Mesothelial cell of epicardium (in vitro differentiated cells): ENCODE data around the gene TBX21. TPM values are rescaled to one million over a fixed set of nuclear protein-coding genes. Genes with fewer than 3 reads are reported as not detected.

Experiments
- DNase-seq, 2 experiments: peaks; one replicate each; pipeline ENCODE4 v3.0.0; 2021; ENCODE audit warnings: low spot score in 2 of 2; ENCODE audit not compliant: unreplicated experiment in 2 of 2
- H3K27ac Mint-ChIP-seq: 2 replicates; pipeline ENCODE4 v1.8.0; 2021; ENCODE audit warnings: mixed read lengths
- H3K27me3 Mint-ChIP-seq: 2 replicates; pipeline ENCODE4 v1.8.0; 2021; ENCODE audit warnings: low read depth, mixed read lengths
- H3K36me3 Mint-ChIP-seq: 2 replicates; pipeline ENCODE4 v1.8.0; 2021; ENCODE audit warnings: mixed read lengths
- H3K4me1 Mint-ChIP-seq: 2 replicates; pipeline ENCODE4 v1.8.0; 2021; ENCODE audit warnings: mixed read lengths
- H3K4me3 Mint-ChIP-seq: 2 replicates; pipeline ENCODE4 v1.8.0; 2021; ENCODE audit warnings: mild to moderate bottlenecking, moderate library complexity, mixed read lengths
- H3K9me3 Mint-ChIP-seq: 2 replicates; pipeline ENCODE4 v1.8.0; 2021; ENCODE audit warnings: mixed read lengths
- total RNA-seq: library from RNA; stranded (reverse); gene quantifications from 3 replicates; pipeline ENCODE4 v1.2.1, GENCODE V29; 2021
- TF ChIP-seq, protein P1 (sequence below): fragments of 200-600 bp; sonication (generic); IDR thresholded peaks from one replicate; pipeline ENCODE4 v1.5.0; 2021; ENCODE audit warnings: antibody characterized with exemption; ENCODE audit not compliant: unreplicated experiment

Gene TBX21
- total RNA-seq, 1 donor from 2014 or later: not detected

DNA sequence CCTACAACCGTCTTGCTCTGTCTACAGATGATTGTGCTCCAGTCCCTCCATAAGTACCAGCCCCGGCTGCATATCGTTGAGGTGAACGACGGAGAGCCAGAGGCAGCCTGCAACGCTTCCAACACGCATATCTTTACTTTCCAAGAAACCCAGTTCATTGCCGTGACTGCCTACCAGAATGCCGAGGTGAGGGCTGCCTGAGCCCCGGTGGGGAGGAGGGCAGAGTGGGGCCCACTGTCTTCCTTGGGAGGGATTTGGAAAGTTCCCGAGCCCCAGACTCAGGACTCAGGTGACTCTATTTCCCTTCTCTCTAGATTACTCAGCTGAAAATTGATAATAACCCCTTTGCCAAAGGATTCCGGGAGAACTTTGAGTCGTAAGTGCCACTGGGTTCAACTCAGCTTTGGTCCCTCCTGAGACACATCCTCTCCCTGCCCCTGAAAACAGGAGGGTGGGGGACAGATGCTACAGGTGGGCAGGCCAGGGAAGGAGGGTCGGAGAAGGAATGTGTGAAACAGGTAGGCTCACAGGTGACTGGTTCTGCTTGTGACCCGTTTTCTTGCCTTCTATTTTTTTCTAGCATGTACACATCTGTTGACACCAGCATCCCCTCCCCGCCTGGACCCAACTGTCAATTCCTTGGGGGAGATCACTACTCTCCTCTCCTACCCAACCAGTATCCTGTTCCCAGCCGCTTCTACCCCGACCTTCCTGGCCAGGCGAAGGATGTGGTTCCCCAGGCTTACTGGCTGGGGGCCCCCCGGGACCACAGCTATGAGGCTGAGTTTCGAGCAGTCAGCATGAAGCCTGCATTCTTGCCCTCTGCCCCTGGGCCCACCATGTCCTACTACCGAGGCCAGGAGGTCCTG lies 11.4 kb downstream of the TBX21 start:
- DNase-seq: no peak
- Mint-ChIP-seq H3K27me3 (peaks cover 74% of the 10 kb centered on the region), H3K4me3 (no peak overlapping the region), H3K36me3 (no peaks in the 10 kb centered on the region), H3K4me1 (no peaks in the 10 kb centered on the region), H3K27ac (no peak overlapping the region), H3K9me3 (no peaks in the 10 kb centered on the region)
- TF ChIP-seq, protein P1, sequence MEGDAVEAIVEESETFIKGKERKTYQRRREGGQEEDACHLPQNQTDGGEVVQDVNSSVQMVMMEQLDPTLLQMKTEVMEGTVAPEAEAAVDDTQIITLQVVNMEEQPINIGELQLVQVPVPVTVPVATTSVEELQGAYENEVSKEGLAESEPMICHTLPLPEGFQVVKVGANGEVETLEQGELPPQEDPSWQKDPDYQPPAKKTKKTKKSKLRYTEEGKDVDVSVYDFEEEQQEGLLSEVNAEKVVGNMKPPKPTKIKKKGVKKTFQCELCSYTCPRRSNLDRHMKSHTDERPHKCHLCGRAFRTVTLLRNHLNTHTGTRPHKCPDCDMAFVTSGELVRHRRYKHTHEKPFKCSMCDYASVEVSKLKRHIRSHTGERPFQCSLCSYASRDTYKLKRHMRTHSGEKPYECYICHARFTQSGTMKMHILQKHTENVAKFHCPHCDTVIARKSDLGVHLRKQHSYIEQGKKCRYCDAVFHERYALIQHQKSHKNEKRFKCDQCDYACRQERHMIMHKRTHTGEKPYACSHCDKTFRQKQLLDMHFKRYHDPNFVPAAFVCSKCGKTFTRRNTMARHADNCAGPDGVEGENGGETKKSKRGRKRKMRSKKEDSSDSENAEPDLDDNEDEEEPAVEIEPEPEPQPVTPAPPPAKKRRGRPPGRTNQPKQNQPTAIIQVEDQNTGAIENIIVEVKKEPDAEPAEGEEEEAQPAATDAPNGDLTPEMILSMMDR: no peak

DNA sequence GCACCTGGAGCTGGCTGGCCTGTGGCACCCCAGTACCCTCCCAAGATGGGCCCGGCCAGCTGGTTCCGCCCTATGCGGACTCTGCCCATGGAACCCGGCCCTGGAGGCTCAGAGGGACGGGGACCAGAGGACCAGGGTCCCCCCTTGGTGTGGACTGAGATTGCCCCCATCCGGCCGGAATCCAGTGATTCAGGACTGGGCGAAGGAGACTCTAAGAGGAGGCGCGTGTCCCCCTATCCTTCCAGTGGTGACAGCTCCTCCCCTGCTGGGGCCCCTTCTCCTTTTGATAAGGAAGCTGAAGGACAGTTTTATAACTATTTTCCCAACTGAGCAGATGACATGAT lies 12.0 kb downstream of the TBX21 start:
- no peaks in the 10 kb centered on the region for H3K4me1 Mint-ChIP-seq
- no peak overlapping the region for H3K27ac Mint-ChIP-seq
- TF ChIP-seq, protein P1: no peak
- peaks cover 80% of the 10 kb centered on the region for H3K27me3 Mint-ChIP-seq
- no peaks in the 10 kb centered on the region for H3K36me3 Mint-ChIP-seq
- no peaks in the 10 kb centered on the region for H3K9me3 Mint-ChIP-seq
- DNase-seq: no peak
- no peak overlapping the region for H3K4me3 Mint-ChIP-seq

DNA sequence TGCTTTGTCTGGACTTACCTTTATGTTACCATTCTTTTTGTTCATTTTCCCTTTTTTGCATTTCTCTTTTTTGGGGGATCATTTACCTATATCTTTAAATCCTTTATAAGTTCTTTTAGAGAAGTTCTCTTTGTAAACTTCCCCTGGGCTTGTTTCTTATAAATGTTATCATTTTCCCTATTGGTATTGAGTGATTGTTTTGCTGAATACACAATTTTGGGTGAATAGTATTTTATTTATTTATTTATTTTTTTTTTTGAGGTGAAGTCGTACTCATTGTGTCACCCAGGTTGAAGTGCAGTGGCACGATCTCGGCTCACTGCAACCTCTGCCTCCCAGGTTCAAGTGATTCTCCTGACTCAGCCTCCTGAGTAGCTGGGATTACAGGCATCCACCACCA lies 18.4 kb downstream of the TBX21 start:
- Mint-ChIP-seq H3K9me3 (peaks cover 3% of the 10 kb centered on the region), H3K36me3 (no peaks in the 10 kb centered on the region), H3K4me1 (no peaks in the 10 kb centered on the region), H3K27me3 (peaks cover 58% of the 10 kb centered on the region), H3K4me3 (no peak overlapping the region), H3K27ac (no peak overlapping the region)
- TF ChIP-seq, protein P1: no peak
- no peak for DNase-seq

DNA sequence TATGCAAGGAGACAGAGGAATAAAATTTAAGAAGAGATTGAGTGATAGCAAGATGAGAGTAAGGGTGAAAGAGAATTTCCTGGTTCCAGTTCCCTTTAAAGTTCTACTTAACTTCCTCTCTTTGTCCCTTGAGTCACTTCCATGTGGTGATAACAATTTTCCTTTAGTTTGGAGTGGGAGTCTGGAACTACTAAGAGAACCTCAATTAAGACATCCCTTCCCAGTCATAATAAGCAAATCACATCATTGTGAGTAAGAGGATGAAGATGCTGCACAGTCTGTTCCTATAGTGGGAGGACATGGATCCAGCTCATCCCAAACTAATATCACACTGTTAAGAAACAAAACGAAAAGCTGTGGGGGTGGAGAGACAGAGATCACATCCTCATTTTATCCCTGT lies 24.4 kb downstream of the TBX21 start:
- H3K27ac Mint-ChIP-seq: no peak overlapping the region
- no peaks in the 10 kb centered on the region for H3K4me1 Mint-ChIP-seq
- no peak for DNase-seq
- H3K36me3 Mint-ChIP-seq: no peaks in the 10 kb centered on the region
- H3K4me3 Mint-ChIP-seq: no peak overlapping the region
- H3K27me3 Mint-ChIP-seq: peaks cover 53% of the 10 kb centered on the region
- TF ChIP-seq, protein P1: no peak
- peaks cover 30% of the 10 kb centered on the region for H3K9me3 Mint-ChIP-seq

DNA sequence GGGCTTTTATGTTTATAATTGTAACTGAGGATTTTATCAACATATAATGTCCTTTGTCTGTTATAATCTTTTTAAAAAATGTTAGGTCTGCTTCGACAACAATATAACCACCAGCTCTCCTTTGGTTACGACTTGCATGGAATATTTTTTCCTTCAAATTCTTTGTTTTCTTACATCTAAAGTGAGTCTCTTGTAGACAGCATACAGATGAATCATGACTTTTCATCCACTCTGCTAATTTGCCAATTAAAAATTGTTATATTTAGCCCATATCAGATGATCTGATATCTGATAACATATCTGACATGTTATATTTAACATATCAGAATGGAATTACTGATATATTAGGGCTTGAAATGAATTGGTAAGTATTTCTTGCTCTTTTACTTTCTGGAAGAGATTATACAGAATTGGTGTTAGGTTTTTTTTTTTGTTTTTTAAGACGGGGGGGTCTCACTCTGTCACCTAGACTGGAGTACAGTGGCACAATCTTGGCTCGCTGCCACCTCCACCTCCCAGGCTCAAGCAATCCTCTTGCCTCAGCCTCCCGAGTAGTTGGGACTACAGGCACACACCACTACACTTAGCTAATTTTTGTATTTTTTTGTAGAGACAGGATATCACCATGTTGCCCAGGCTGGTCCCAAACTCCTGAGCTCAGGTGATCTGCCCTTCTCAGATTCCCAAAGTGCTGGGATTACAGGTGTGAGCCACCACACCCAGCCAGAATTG lies 27.5 kb downstream of the TBX21 start:
- Mint-ChIP-seq H3K36me3 (no peaks in the 10 kb centered on the region), H3K9me3 (peaks cover 41% of the 10 kb centered on the region), H3K4me1 (no peaks in the 10 kb centered on the region), H3K27me3 (peaks cover 42% of the 10 kb centered on the region), H3K4me3 (no peak overlapping the region), H3K27ac (no peak overlapping the region)
- no peak for DNase-seq
- TF ChIP-seq, protein P1: no peak
